Ureter (tissue), 1 donor: ENCODE measurements around the gene S100A16. TPM values are rescaled to one million over a fixed set of nuclear protein-coding genes. Genes with fewer than 3 reads are reported as not detected.

Experiments
- DNase-seq: peaks from one replicate; pipeline ENCODE4 v3.0.0-alpha.2; 2020; ENCODE audit warnings: low spot score
- total RNA-seq: library from RNA; stranded (reverse); gene quantifications from one replicate; pipeline ENCODE4 v1.2.4, GENCODE V29; 2023
- donor health status: DM: yes; HTN: yes; CAD: no.

S100A16 gene
- total RNA-seq, 1 donor from 2014 or later = 81.8 TPM

DNA sequence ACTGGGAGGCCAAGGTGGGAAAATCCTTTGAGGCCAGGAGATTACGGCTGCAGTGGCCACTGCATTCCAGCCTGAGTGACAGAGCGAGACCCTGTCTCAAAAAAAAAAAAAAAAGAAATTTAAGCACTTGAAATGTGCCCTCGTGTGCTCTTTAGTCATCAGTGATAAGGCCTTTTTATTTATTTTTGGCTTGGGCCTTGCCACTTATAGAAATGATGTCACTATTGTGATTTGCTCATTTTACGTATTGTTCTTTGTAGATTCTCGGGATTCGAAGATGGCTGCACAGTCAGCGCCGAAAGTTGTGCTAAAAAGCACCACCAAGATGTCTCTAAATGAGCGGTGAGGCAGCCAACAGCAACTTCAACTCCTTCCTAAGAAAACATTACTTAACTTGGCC is 23.4 kb upstream of the S100A16 start:
- no peak for DNase-seq

DNA sequence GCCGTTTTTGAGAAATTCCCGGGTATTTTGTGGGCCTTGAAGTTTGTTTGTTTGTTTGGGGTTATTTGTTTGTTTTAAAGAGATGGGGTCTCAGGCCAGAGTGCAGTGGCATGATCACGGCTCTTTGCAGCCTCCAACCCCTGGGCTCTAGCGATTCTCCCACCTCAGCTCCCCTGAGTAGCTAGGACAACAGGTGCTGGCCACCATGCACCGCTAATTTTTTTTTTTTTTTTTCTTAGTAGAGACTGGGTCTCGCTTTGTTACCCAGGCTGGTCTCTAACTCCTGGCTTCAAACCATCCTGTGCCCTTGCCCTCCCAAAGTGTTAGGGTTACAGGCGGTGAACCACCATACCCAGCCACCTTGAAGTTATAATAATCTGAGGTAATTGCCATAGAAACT is 22.9 kb upstream of the S100A16 start:
- no peak for DNase-seq

DNA sequence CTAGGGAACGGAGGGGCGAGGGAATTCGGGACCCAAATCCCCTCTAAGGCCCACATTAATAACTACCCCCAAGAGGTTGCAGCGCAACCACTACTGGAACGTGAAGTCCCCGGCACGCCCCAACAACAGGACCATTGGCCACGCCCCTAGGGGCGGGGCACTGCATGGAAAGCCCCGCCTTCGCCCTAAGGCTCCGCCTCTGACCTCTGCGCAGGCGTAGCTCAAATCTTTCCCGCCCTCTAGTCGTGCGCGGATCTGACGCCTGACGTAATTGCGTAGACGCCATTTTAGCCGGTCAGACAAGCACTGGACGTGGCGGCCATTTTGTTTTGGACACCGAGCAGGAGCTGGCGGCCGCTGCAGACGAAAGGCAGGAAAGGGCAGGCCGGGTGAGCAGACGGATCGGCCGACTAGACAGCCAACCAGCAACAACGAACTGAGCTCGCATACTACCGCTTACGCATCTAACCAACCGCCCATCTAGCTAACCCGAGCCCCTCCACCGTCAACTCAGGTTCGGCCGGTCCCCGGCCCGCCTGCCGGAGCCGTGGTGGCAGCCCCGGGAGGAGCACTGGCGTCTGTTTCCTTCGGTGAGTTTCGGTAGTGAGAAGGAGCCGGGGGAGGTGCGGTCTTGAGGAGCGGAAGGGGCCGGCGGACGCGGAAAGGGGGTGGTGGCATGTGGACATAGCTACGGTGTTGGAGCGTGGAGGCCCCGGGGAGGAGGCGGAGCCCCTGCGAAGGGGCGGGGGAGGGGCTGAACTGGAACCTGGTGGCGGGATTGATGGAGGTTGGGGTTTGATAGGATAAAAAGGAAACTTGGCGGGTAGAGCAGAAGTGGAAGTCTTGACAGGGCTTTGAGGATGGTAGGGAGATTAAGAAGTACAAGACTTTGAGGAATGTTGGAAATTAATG is 21.1 kb upstream of the S100A16 start, which contains the start of gene CHTOP:
TSS of gene CHTOP (plus strand) at position 313 of the 912 bp plus-strand sequence. CDS start 2,523 bp downstream, outside the sequence.
- peak; percentile 98 for DNase-seq

GRCh38 chr1:153633161-153633753 is 20.3 kb upstream of the S100A16 start:
- no peak for DNase-seq

DNA sequence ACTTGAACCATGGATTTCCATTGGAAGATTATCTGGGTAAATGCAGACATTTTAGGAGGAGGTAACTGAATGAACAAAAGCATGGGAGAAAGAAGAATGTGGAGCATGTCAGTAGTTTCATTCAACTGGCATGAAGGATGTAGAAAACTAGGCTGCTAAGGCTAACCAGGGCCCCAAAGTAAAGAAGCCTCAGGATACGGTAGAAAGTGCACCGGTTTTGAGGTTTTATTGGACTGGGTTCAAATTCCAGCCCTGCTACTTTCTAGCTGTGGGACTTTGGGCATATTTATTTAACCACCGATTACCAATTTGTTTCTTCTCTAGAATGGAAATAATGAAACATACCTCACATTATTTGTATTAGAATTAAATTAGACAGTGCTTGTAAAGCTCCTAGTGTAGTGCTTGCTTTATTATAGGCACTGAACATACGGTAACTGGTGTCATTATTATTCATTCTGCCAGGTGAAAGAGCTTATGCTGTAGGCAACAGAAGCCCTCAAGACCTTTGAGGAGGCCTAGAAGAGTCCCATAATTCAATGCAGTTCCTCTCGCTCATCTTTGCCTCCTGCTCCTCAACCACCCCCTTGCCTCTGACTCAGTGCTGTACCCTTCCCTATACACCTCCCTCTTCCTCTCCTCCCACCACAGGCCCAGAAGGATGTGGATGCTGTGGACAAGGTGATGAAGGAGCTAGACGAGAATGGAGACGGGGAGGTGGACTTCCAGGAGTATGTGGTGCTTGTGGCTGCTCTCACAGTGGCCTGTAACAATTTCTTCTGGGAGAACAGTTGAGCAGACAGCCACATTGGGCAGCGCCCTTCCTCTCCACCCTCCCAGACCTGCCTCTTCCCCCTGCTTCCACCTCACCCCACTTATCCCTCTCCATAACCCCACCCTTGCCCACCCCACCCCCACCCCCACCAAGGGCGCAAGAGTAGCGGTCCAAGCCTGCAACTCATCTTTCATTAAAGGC is 18.4 kb upstream of the S100A16 start:
- DNase-seq = no peak

DNA sequence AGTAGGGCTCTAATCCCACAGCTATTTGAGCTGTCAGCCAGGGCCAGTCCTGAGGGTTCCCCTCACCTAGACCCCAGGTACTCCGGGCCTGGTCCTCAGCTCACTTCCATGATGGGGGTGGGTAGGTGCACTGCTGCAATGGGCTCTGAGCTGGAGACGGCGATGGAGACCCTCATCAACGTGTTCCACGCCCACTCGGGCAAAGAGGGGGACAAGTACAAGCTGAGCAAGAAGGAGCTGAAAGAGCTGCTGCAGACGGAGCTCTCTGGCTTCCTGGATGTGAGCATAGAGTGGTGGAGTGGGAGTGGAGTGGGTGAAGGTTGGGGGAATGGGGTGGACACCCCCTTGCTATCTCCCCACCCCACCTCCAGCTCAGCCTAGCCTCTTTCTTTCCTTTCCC is 17.4 kb upstream of the S100A16 start:
- no peak for DNase-seq

GRCh38 chr1:153629971-153630370 is 17.0 kb upstream of the S100A16 start:
- no peak for DNase-seq

GRCh38 chr1:153629343-153629665 is 16.4 kb upstream of the S100A16 start:
- DNase-seq = no peak

DNA sequence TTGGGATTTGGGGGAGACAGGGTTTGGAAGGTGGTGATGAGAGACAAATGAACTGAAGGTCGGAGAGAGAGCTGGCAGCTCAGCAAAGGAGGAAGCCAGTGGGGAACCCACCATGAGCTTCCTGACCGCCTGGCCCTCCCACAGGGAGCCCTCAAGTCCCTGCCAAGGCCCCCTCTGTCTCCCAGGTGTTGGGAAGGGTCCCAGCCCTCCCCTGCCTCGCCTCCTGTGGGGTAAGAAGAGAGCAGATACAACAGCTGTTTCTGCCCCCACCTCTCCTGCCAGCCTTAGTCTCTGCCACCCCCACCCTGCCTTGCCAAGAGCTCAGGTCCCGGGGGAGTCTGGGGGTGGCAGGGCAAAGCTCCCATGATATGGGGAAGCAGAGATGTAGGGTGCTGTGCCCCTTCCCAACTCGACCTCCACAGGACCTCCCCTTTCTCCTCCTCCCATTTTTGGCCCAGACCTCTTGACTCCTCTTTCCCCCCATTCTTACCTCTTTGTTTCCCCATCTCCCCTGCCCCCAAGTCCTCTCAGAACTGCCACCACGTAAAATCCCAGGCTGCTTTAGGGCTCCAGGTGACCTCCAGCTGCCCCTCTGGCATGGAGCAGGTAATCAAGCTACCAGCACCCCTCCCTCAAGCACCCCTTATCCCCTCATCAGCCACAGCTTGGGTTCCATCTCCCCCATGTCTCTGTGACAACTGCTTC is 15.9 kb upstream of the S100A16 start:
- no peak for DNase-seq

GRCh38 chr1:153627715-153628626 is 15.0 kb upstream of the S100A16 start, which contains the start of gene S100A1:
S100A1 (plus strand) TSS chr1:153628434; CDS start chr1:153630522, 2,088 bp downstream.
- DNase-seq = no peak

DNA sequence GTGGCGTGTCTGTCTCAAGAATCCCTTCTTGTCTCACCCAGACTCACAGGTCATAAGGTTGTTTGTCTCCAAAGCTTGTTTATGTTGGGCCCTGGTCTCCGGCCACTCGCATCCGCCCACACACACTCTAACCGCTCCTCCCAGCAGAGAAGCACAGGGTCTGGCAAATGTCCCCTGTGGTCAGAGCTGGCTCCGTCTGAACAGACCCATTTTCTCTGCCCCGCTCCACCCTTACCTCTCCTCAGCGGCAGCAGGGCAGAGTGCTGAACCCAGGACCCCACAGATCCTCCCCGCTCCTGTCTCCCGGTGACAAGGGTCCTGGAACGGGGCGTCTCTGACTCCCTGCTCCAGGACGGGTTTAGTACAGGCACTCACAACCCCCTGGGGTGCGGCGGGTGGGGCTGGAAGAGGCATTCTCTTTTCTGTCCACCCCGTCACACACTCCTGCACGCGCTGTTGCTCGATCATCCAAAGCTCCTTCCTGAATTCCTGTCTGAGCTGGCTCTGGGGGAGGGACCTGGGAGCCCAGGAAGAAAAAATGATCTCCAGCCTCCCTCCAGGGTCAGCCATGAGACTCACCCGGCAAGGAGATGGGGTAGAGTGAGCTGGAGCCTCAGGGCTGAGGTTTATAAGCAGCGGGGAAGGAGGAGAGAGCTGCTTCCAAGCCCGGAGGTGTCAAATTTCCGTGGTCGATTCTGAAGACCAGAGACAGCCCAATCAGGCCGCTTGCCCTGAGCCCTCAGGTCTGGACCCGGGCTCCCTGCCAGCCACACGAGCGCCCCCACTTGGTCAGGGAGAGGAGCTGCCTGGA is 14.2 kb upstream of the S100A16 start, which contains the start of gene S100A13:
TSS of gene S100A13 (minus strand) at position 602 of the 811 bp plus-strand sequence. CDS start 1,033 bp downstream, outside the sequence.
- peak; percentile 81 for DNase-seq

DNA sequence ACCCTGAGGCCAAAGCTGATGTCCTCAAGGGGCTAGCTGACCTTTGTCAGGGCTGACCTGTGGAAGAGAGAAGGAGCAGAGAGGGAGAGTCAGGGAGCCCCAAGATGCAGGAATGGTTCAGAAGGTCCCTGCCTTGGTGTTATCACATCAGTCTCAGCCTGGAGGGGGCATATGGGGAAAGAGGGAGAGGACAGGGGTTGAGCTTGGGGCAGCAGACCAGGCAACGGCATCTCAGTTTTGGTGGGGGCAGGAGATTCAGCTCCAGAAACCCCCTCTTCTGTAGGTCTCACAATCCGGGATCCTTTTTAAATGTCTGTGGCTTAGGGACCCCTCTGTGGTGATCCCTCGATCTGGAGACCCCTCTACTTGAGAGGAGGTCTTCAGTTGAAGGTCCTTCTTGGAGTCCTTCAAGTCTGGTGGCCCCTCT is 13.6 kb upstream of the S100A16 start:
- DNase-seq = no peak

DNA sequence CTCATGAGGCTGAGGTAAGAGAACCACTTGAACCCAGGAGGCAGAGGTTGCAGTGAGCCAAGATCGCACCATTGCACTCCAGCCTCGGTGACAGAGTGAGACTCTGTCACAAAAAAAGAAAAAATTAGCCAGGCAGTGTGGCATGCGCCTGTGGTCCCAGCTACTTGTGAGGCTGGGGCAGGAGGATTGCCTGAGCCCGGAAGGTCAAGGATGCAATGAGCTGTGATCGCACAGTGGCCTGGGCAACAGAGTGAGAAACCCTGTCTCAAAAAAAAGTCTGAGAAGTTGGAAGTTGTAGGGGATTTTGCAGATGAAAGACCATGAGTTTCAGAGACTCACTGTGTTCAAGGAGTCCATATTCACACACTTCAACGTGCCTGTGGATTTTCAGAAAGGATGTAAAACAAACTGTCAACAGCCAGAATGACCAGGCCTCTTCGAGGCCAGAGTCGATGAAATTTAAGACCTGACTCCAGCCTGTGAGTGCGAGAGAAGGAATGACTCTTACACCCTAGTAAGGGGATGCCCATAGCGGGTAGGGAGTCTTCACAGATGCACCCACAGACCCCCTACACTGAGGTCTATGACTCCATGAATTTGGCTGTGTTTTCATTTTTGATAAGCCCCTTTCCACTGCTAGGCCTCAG is 12.2 kb upstream of the S100A16 start:
- DNase-seq = no peak

- no peak for DNase-seq
These were observed 10.2 kb upstream of the S100A16 start for GRCh38 chr1:153623101-153623500.

GRCh38 chr1:153619171-153619570 is 6.2 kb upstream of the S100A16 start:
- DNase-seq = no peak

- DNase-seq = peak; percentile 75
These were observed 4.7 kb upstream of the S100A16 start for GRCh38 chr1:153617663-153618062.

DNA sequence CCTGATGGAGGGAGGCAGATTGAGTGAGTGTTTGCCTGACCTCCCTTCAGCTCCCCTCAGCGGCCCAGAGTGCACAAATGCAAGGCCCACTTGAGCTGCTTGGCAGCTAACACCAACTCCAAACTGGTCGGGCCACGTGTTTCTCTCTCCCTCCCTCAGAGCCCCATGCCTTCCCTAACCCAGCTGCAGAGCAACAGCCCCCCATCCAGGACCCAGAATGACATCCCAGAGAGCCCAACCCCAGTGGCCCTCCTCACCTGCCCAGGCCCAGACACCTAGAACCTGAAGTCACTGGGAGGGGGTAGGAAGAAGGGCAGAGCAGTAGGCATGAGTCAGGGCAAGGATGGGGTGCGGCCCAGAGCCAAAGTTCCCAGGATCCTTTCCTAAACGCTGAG is 4.0 kb upstream of the S100A16 start:
- DNase-seq = no peak

GRCh38 chr1:153616144-153616916 is 3.4 kb upstream of the S100A16 start, which contains the start of gene S100A14:
S100A14 (minus strand) TSS chr1:153616325; CDS start chr1:153615858, 467 bp downstream.
- DNase-seq = peak; percentile 77
